Erythroblast (primary cell): ENCODE results near the gene PPP2R5C.

Experiments used
- GATA1 ChIP-seq: IDR thresholded peaks from 2 replicates; pipeline ENCODE4 v1.6.1; 2011; ENCODE audit warnings: low read depth, mild to moderate bottlenecking, control low read depth, low read length, moderate library complexity
- POLR2A ChIP-seq: IDR thresholded peaks from 2 replicates; pipeline ENCODE4 v1.6.1; 2011; ENCODE audit warnings: mild to moderate bottlenecking, low read length

DNA sequence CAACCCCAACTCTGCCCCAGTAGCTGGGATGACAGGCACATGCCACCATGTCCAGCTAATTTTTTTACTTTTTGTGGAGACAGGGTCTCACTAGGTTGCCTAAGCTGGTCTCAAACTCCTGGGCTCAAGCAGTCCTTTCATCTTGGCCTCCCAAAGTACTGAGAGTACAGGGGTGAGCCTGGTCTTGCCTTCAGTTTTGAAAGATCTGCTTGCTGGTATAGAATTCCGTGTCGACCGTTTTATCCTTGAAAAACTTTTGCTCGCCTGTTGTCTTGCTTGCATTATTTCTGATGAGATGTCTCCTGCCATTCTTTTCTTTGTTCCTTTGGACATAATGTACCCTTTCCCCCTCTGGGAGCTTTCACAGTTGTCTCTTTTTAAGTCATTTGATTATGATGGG, 110.8 kb downstream of the PPP2R5C start:
- no peak for TF ChIP-seq POLR2A
- no peak for TF ChIP-seq GATA1
